SK-N-SH (cell line): ENCODE results near the gene CDH22. TPM values are rescaled to one million over a fixed set of nuclear protein-coding genes. Genes with fewer than 3 reads are reported as not detected.

ENCODE experiments used
- CTCF ChIA-PET: fragments of 300-600, 350-600 bp; formaldehyde crosslinking; extraction: SDS; loops from one replicate; lab custom pipeline; 2021; lab: Yijun Ruan, JAX
- POLR2A ChIA-PET: fragments of 350-600 bp; sonication (Branson Sonifier 250); formaldehyde crosslinking; extraction: SDS; loops from one replicate; lab custom pipeline; 2020; ENCODE audit warnings: antibody characterized with exemption, inconsistent platforms; lab: Yijun Ruan, JAX
- DNase-seq: peaks from one replicate; pipeline ENCODE4 v3.0.0; 2012
- H2AFZ ChIP-seq: fragments of 200-600 bp; sonication (generic); 2 replicates; pipeline ENCODE4 v1.8.1; 2016; ENCODE audit warnings: antibody characterized with exemption, mild to moderate bottlenecking, low read depth
- H3F3A ChIP-seq: fragments of 200-600 bp; sonication (generic); replicated peaks from 2 replicates; pipeline ENCODE3; 2016; ENCODE audit warnings: antibody characterized with exemption, mild to moderate bottlenecking; ENCODE audit not compliant: insufficient read depth
- H3K27ac ChIP-seq, 2 experiments: fragments of 200-500 bp in 1 of 2; fragments of 200-600 bp in 1 of 2; sonication (Bioruptor generic) in 1 of 2; sonication (generic), shearing (Covaris generic) in 1 of 2; 2 replicates each; pipeline versions ENCODE4 v1.5.1 to v1.6.1; 2014 to 2016; ENCODE audit warnings: low read depth in 2 of 2, inconsistent platforms in 1 of 2, low read length in 1 of 2, mild to moderate bottlenecking in 1 of 2, mixed read lengths in 1 of 2
- H3K27me3 ChIP-seq: fragments of 200-600 bp; sonication (generic), shearing (Covaris generic); 2 replicates; pipeline ENCODE4 v1.6.1; 2016; ENCODE audit warnings: mixed run types; ENCODE audit not compliant: insufficient read depth
- H3K36me3 ChIP-seq, 2 experiments: fragments of 200-500 bp in 1 of 2; fragments of 200-600 bp in 1 of 2; sonication (Bioruptor generic) in 1 of 2; sonication (generic) in 1 of 2; replicated peaks in 1 of 2; 2 replicates each; pipeline versions ENCODE3 to v1.5.1; 2014 to 2016; ENCODE audit warnings: low read length in 1 of 2, mild to moderate bottlenecking in 1 of 2; ENCODE audit not compliant: insufficient read depth in 2 of 2, control insufficient read depth in 1 of 2
- H3K4me1 ChIP-seq, 2 experiments: fragments of 200-500 bp in 1 of 2; fragments of 200-600 bp in 1 of 2; sonication (Bioruptor generic) in 1 of 2; sonication (generic), shearing (Covaris generic) in 1 of 2; 2 replicates each; pipeline versions ENCODE4 v1.5.1 to v1.6.1; 2014 to 2016; ENCODE audit warnings: low read depth in 1 of 2, low read length in 1 of 2, mixed run types in 1 of 2; ENCODE audit not compliant: insufficient read depth in 2 of 2, control insufficient read depth in 1 of 2
- H3K4me2 ChIP-seq: fragments of 200-600 bp; sonication (generic), shearing (Covaris generic); 2 replicates; pipeline ENCODE4 v1.6.1; 2017; ENCODE audit warnings: mixed run types
- H3K4me3 ChIP-seq, 2 experiments: fragments of 200-500 bp in 1 of 2; fragments of 200-600 bp in 1 of 2; sonication (Bioruptor generic) in 1 of 2; sonication (generic), shearing (Covaris generic) in 1 of 2; 2 replicates each; pipeline versions ENCODE4 v1.5.1 to v1.8.1; 2014 to 2016; ENCODE audit warnings: low read depth in 2 of 2, inconsistent platforms in 1 of 2, low read length in 1 of 2, mild to moderate bottlenecking in 1 of 2, mixed read lengths in 1 of 2, moderate library complexity in 1 of 2
- H3K79me2 ChIP-seq: fragments of 200-600 bp; sonication (generic); 2 replicates; pipeline ENCODE4 v1.8.1; 2017; ENCODE audit warnings: mild to moderate bottlenecking; ENCODE audit not compliant: insufficient read depth
- H3K9ac ChIP-seq: fragments of 200-600 bp; sonication (generic); 2 replicates; pipeline ENCODE4 v1.6.1; 2017; ENCODE audit warnings: mixed run types
- H3K9me2 ChIP-seq: fragments of 200-600 bp; sonication (generic); 2 replicates; pipeline ENCODE4 v1.6.1; 2017; ENCODE audit warnings: mixed run types
- H3K9me3 ChIP-seq: fragments of 200-600 bp; sonication (generic); 2 replicates; pipeline ENCODE4 v1.6.1; 2017; ENCODE audit warnings: mixed run types, mild to moderate bottlenecking, moderate library complexity
- H4K20me1 ChIP-seq: fragments of 200-600 bp; sonication (generic); 2 replicates; pipeline ENCODE4 v1.6.1; 2017; ENCODE audit warnings: mild to moderate bottlenecking, mixed run types; ENCODE audit not compliant: insufficient read depth
- FOXJ3 ChIP-seq: sonication (generic); formaldehyde crosslinking; IDR thresholded peaks from 2 replicates; pipeline ENCODE4 v1.5.1; 2020; ENCODE audit warnings: mild to moderate bottlenecking, missing genetic modification reagents
- FOXM1 ChIP-seq: IDR thresholded peaks from 2 replicates; pipeline ENCODE4 v1.4.0; 2012; ENCODE audit warnings: low read depth, mild to moderate bottlenecking
- GATA2 ChIP-seq: sonication (generic); formaldehyde crosslinking; IDR thresholded peaks from 2 replicates; pipeline ENCODE4 v1.5.0; 2020; ENCODE audit warnings: mild to moderate bottlenecking, missing genetic modification reagents
- JUND ChIP-seq: IDR thresholded peaks from 2 replicates; pipeline ENCODE4 v1.4.0; 2012
- MEF2A ChIP-seq: IDR thresholded peaks from 2 replicates; pipeline ENCODE4 v1.4.0; 2012; ENCODE audit warnings: low read depth, borderline replicate concordance
- NFIC ChIP-seq: IDR thresholded peaks from 2 replicates; pipeline ENCODE4 v1.4.0; 2012; ENCODE audit warnings: borderline replicate concordance
- NRF1 ChIP-seq: IDR thresholded peaks from 2 replicates; pipeline ENCODE4 v1.6.1; 2012; ENCODE audit warnings: low read depth, mild to moderate bottlenecking, low read length
- RAD21 ChIP-seq: IDR thresholded peaks from 2 replicates; pipeline ENCODE4 v1.6.1; 2012; ENCODE audit warnings: mild to moderate bottlenecking, low read length
- RXRA ChIP-seq: IDR thresholded peaks from 2 replicates; pipeline ENCODE4 v1.4.0; 2012; ENCODE audit warnings: low read depth, mild to moderate bottlenecking, borderline replicate concordance
- SIN3A ChIP-seq: IDR thresholded peaks from 2 replicates; pipeline ENCODE4 v1.6.1; 2012; ENCODE audit warnings: low read depth, mild to moderate bottlenecking, low read length, moderate library complexity, borderline replicate concordance
- SMC3 ChIP-seq: IDR thresholded peaks from 2 replicates; pipeline ENCODE4 v1.6.1; 2012; ENCODE audit warnings: low read depth, low read length, improper control_type of control experiment
- TAF1 ChIP-seq: IDR thresholded peaks from 2 replicates; pipeline ENCODE4 v1.6.1; 2012; ENCODE audit warnings: low read depth, mild to moderate bottlenecking, low read length, moderate library complexity, borderline replicate concordance
- TCF12 ChIP-seq: IDR thresholded peaks from 2 replicates; pipeline ENCODE4 v1.4.0; 2012
- TEAD4 ChIP-seq: IDR thresholded peaks from 2 replicates; pipeline ENCODE4 v1.4.0; 2012; ENCODE audit warnings: mild to moderate bottlenecking, borderline replicate concordance; ENCODE audit not compliant: insufficient read depth
- YY1 ChIP-seq: IDR thresholded peaks from 2 replicates; pipeline ENCODE4 v1.4.0; 2012; ENCODE audit warnings: low read depth, mild to moderate bottlenecking
- WGBS: methylation state at CpG from one replicate; pipeline ENCODE4 v1.1.6; 2017; ENCODE audit warnings: low lambda C conversion rate; 5-methylcytosine and 5-hydroxymethylcytosine counted together
- polyA plus RNA-seq, 3 experiments: library from polyadenylated mRNA; depleted of rRNA; stranded (reverse); fragments of >200 nt; gene quantifications; 2 replicates each; pipeline ENCODE4 v1.2.3, GENCODE V29; 2012
- TF ChIP-seq, protein P1 (sequence below): IDR thresholded peaks from 2 replicates; pipeline ENCODE4 v1.6.1; 2012; ENCODE audit warnings: mild to moderate bottlenecking, low read depth, low read length, moderate library complexity
- TF ChIP-seq, protein P2 (sequence below): IDR thresholded peaks from 2 replicates; pipeline ENCODE4; 2012
- TF ChIP-seq, protein P3 (sequence below): fragments of 150-350 bp; IDR thresholded peaks from 2 replicates; pipeline ENCODE4 v1.6.1; 2017; ENCODE audit warnings: antibody characterized with exemption, low read length, low read depth, borderline replicate concordance

The CDH22 gene
- polyA plus RNA-seq, 1 of the 3 experiments (the other 2 are of a cell fraction) = not detected

DNA sequence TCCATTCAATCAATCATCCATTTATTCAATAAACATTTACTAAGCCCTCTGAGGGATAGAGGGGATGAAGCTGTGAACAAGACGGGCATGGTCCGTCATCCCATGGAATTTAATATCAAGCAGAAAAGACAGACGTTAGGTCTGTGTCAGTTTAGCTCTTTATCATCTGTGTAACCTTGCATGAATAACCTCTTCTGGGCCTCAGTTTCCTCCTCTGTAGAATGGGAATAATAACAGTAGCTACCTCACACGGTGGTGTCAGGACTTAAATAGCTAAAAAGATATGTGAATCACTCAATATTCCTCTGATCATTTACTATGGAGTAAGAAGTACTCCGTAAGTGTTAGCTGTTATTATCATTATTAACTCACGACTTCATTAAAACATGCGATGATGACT is 21.3 kb downstream of the CDH22 start:
- Histone ChIP-seq H3K27ac (no peak overlapping the region), H4K20me1 (no peaks in the 10 kb centered on the region), H3K4me2 (no peak overlapping the region), H3K36me3 (no peaks in the 10 kb centered on the region), H3K9me2 (no peaks in the 10 kb centered on the region), H3K27me3 (no peaks in the 10 kb centered on the region), H3K9ac (no peak overlapping the region), H3K4me3 (no peak overlapping the region), H3F3A (no peaks in the 10 kb centered on the region), H3K79me2 (no peaks in the 10 kb centered on the region), H2AFZ (no peak overlapping the region), H3K9me3 (no peaks in the 10 kb centered on the region), H3K4me1 (no peaks in the 10 kb centered on the region; a peak in 1 of 4 replicates)
- TF ChIP-seq YY1 = no peak
- TF ChIP-seq, protein P1, sequence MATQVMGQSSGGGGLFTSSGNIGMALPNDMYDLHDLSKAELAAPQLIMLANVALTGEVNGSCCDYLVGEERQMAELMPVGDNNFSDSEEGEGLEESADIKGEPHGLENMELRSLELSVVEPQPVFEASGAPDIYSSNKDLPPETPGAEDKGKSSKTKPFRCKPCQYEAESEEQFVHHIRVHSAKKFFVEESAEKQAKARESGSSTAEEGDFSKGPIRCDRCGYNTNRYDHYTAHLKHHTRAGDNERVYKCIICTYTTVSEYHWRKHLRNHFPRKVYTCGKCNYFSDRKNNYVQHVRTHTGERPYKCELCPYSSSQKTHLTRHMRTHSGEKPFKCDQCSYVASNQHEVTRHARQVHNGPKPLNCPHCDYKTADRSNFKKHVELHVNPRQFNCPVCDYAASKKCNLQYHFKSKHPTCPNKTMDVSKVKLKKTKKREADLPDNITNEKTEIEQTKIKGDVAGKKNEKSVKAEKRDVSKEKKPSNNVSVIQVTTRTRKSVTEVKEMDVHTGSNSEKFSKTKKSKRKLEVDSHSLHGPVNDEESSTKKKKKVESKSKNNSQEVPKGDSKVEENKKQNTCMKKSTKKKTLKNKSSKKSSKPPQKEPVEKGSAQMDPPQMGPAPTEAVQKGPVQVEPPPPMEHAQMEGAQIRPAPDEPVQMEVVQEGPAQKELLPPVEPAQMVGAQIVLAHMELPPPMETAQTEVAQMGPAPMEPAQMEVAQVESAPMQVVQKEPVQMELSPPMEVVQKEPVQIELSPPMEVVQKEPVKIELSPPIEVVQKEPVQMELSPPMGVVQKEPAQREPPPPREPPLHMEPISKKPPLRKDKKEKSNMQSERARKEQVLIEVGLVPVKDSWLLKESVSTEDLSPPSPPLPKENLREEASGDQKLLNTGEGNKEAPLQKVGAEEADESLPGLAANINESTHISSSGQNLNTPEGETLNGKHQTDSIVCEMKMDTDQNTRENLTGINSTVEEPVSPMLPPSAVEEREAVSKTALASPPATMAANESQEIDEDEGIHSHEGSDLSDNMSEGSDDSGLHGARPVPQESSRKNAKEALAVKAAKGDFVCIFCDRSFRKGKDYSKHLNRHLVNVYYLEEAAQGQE = no peak
- TF ChIP-seq SIN3A = no peak
- TF ChIP-seq TAF1 = no peak
- TF ChIP-seq GATA2 (CRISPR knock-in tag) = no peak
- TF ChIP-seq NRF1 = no peak
- no peak for TF ChIP-seq TEAD4
- no peak for TF ChIP-seq JUND
- TF ChIP-seq TCF12 = no peak
- no peak for TF ChIP-seq SMC3
- TF ChIP-seq, protein P2, sequence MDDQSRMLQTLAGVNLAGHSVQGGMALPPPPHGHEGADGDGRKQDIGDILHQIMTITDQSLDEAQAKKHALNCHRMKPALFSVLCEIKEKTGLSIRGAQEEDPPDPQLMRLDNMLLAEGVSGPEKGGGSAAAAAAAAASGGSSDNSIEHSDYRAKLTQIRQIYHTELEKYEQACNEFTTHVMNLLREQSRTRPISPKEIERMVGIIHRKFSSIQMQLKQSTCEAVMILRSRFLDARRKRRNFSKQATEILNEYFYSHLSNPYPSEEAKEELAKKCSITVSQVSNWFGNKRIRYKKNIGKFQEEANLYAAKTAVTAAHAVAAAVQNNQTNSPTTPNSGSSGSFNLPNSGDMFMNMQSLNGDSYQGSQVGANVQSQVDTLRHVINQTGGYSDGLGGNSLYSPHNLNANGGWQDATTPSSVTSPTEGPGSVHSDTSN = no peak
- no peak for TF ChIP-seq FOXM1
- CTCF ChIA-PET = interaction anchor here (1.2 to 3.0 kb wide), 5 partner anchors 19 to 159 kb away, joined by 3 to 12 read pairs (median 4); no protein-coding TSS in a partner anchor
- POLR2A ChIA-PET = no interaction called here
- 53% methylated on average over 7 of the region's 7 CpGs for WGBS
- DNase-seq = no peak

DNA sequence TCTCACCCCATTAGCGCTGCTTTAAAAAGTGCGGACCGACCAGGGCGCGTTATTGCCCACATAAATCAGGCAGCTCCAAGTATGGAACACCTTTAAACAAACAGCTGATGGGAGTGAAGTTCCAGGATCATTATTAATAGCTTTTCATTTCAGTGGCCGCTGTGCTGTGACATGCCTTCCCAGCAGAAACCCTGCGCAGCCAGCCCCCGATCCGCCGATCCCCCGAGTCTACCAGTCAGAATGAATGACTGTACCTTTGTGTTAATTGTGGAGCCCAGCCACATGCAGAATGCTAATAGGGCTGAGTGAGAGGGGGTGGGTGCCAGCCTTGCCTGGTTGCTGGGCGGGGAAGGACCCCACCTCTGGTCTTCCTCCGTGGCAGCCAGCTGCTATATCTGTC is 21.9 kb downstream of the CDH22 start:
- Histone ChIP-seq H3K4me3 (no peak overlapping the region), H3F3A (no peaks in the 10 kb centered on the region), H3K4me2 (no peak overlapping the region), H3K27ac (no peak overlapping the region), H3K79me2 (no peaks in the 10 kb centered on the region), H3K27me3 (no peaks in the 10 kb centered on the region), H3K4me1 (no peaks in the 10 kb centered on the region; a peak in 1 of 4 replicates), H3K9me2 (no peaks in the 10 kb centered on the region), H3K36me3 (no peaks in the 10 kb centered on the region), H4K20me1 (no peaks in the 10 kb centered on the region), H3K9ac (no peak overlapping the region), H2AFZ (no peak overlapping the region), H3K9me3 (no peaks in the 10 kb centered on the region)
- no peak for DNase-seq
- ChIA-PET CTCF (interaction anchor here (0.8 to 3.0 kb wide), 5 partner anchors 19 to 158 kb away, joined by 3 to 12 read pairs (median 4); no protein-coding TSS in a partner anchor), POLR2A (no interaction called here)
- 67% methylated on average over 13 of the region's 13 CpGs for WGBS
- TF ChIP-seq, protein P1 = no peak
- TF ChIP-seq RXRA = no peak
- TF ChIP-seq RAD21 = no peak
- TF ChIP-seq, protein P3, sequence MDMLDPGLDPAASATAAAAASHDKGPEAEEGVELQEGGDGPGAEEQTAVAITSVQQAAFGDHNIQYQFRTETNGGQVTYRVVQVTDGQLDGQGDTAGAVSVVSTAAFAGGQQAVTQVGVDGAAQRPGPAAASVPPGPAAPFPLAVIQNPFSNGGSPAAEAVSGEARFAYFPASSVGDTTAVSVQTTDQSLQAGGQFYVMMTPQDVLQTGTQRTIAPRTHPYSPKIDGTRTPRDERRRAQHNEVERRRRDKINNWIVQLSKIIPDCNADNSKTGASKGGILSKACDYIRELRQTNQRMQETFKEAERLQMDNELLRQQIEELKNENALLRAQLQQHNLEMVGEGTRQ = no peak
- no peak for TF ChIP-seq MEF2A
- TF ChIP-seq NFIC = no peak
- no peak for TF ChIP-seq FOXJ3 (CRISPR knock-in tag)
